GM23338 (cell line): ENCODE measurements around the gene LAMC3.

Experiments
- EZH2 ChIP-seq: fragments of 200-600 bp; sonication (generic); IDR thresholded peaks from one replicate; pipeline ENCODE4 v1.8.0; 2017; ENCODE audit warnings: antibody characterized with exemption, mild to moderate bottlenecking, low read depth; ENCODE audit not compliant: unreplicated experiment
- EZH2phosphoT487 ChIP-seq: fragments of 200-600 bp; sonication (generic); IDR thresholded peaks from one replicate; pipeline ENCODE4 v1.8.1; 2018; ENCODE audit warnings: antibody characterized with exemption; ENCODE audit not compliant: unreplicated experiment
- JUNB ChIP-seq: IDR thresholded peaks from one replicate; pipeline ENCODE4 v1.6.1; 2016; ENCODE audit warnings: antibody characterized with exemption; ENCODE audit not compliant: unreplicated experiment
- NANOG ChIP-seq: IDR thresholded peaks from 2 replicates; pipeline ENCODE4 v1.6.1; 2016; ENCODE audit warnings: antibody characterized with exemption, borderline replicate concordance
- POLR2AphosphoS5 ChIP-seq: IDR thresholded peaks from 2 replicates; pipeline ENCODE4 v1.6.1; 2016; ENCODE audit warnings: antibody characterized with exemption, low read depth
- TF ChIP-seq, protein P1 (sequence below), 2 experiments: fragments of 200-600 bp in 1 of 2; sonication (generic) in 1 of 2; conservative IDR thresholded peaks; 2 replicates each; pipeline versions ENCODE4 v1.5.1 to v1.6.1; 2016 to 2017; ENCODE audit warnings: antibody characterized with exemption in 2 of 2, low read depth in 2 of 2, mild to moderate bottlenecking in 2 of 2, moderate library complexity in 1 of 2
- TF ChIP-seq, protein P2 (sequence below): IDR thresholded peaks from one replicate; pipeline ENCODE4 v1.6.1; 2018; ENCODE audit warnings: antibody characterized with exemption; ENCODE audit not compliant: unreplicated experiment

DNA sequence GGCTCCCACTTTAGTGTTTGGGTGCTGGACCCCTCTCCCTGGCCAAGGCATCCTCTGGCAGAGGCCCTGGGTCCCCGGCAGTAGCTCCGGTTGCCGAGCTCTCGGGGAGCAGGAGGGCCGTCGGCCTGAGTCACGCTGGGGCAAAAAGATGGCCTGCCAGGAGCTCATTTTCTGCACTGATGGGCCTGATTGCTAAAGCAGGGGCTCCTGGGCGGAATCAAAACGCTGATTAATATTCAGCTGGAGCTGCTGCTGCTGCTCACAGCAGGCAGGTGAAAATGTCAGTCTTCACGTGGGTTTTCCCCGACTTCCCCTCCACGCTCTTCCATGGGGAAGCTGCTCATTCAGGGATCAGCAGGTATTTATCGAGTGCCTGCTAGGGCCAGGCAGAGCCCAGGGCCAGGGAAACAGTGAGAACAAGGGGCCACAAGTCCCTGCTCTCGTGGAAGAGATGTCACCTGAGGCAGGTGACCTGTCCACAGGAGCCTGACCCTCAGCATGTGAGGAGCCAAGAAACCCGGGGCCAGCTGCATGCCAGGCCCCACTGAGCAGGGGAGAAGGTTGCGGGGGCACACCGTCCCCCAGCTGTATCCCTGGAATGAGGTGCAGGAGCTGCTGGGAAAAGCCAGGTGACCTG is 22.1 kb downstream of the LAMC3 start:
- TF ChIP-seq EZH2, result no peak
- TF ChIP-seq, protein P1, sequence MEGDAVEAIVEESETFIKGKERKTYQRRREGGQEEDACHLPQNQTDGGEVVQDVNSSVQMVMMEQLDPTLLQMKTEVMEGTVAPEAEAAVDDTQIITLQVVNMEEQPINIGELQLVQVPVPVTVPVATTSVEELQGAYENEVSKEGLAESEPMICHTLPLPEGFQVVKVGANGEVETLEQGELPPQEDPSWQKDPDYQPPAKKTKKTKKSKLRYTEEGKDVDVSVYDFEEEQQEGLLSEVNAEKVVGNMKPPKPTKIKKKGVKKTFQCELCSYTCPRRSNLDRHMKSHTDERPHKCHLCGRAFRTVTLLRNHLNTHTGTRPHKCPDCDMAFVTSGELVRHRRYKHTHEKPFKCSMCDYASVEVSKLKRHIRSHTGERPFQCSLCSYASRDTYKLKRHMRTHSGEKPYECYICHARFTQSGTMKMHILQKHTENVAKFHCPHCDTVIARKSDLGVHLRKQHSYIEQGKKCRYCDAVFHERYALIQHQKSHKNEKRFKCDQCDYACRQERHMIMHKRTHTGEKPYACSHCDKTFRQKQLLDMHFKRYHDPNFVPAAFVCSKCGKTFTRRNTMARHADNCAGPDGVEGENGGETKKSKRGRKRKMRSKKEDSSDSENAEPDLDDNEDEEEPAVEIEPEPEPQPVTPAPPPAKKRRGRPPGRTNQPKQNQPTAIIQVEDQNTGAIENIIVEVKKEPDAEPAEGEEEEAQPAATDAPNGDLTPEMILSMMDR (conservative IDR thresholded peaks at IDR 0.05; ENCODE audit: low read depth in 2 of 2), result no peak
- no peak for TF ChIP-seq NANOG
- TF ChIP-seq, protein P2, sequence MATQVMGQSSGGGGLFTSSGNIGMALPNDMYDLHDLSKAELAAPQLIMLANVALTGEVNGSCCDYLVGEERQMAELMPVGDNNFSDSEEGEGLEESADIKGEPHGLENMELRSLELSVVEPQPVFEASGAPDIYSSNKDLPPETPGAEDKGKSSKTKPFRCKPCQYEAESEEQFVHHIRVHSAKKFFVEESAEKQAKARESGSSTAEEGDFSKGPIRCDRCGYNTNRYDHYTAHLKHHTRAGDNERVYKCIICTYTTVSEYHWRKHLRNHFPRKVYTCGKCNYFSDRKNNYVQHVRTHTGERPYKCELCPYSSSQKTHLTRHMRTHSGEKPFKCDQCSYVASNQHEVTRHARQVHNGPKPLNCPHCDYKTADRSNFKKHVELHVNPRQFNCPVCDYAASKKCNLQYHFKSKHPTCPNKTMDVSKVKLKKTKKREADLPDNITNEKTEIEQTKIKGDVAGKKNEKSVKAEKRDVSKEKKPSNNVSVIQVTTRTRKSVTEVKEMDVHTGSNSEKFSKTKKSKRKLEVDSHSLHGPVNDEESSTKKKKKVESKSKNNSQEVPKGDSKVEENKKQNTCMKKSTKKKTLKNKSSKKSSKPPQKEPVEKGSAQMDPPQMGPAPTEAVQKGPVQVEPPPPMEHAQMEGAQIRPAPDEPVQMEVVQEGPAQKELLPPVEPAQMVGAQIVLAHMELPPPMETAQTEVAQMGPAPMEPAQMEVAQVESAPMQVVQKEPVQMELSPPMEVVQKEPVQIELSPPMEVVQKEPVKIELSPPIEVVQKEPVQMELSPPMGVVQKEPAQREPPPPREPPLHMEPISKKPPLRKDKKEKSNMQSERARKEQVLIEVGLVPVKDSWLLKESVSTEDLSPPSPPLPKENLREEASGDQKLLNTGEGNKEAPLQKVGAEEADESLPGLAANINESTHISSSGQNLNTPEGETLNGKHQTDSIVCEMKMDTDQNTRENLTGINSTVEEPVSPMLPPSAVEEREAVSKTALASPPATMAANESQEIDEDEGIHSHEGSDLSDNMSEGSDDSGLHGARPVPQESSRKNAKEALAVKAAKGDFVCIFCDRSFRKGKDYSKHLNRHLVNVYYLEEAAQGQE, result no peak
- no peak for TF ChIP-seq JUNB
- TF ChIP-seq POLR2AphosphoS5, result no peak
- no peak for TF ChIP-seq EZH2phosphoT487
